Activated T-helper 2 cell treated with anti-CD3 and anti-CD28 coated beads, Interferon-gamma antibody, Interleukin-2, Interleukin-4, amounts not matched to agents 10 μg/mL and 5 μg/mL and 100 μg/mL, durations not matched to agents 14 hours and 24 hours and 36 hours (primary cell): Measurements from ENCODE around the gene BEAN1. TPM values are rescaled to one million over a fixed set of nuclear protein-coding genes. Genes with fewer than 3 reads are reported as not detected.

Experiments used
- DNase-seq: peaks from one replicate; pipeline ENCODE4 v3.0.0; 2021; ENCODE audit warnings: low spot score
- H3K27ac Mint-ChIP-seq: one replicate; pipeline ENCODE4 v1.8.0; 2021; ENCODE audit warnings: mixed read lengths
- H3K27me3 Mint-ChIP-seq: one replicate; pipeline ENCODE4 v1.8.0; 2021; ENCODE audit warnings: low read depth, mixed read lengths
- H3K36me3 Mint-ChIP-seq: one replicate; pipeline ENCODE4 v1.8.0; 2021; ENCODE audit warnings: low read depth, mixed read lengths
- H3K4me1 Mint-ChIP-seq: one replicate; pipeline ENCODE4 v1.8.0; 2021; ENCODE audit warnings: low read depth, mixed read lengths
- H3K4me3 Mint-ChIP-seq: one replicate; pipeline ENCODE4 v1.8.0; 2021; ENCODE audit warnings: low read depth, mild to moderate bottlenecking, moderate library complexity, mixed read lengths
- H3K9me3 Mint-ChIP-seq: one replicate; pipeline ENCODE4 v1.8.0; 2021; ENCODE audit warnings: mixed read lengths
- intact Hi-C: fragments of 100-400 bp; cut with micrococcal nuclease; formaldehyde crosslinking; loops from one replicate; pipeline ENCODE4 v1.15.1; 2023
- total RNA-seq: library from RNA; stranded (reverse); gene quantifications from 2 replicates; pipeline ENCODE4 v1.2.3, GENCODE V29; 2022

BEAN1 gene
- total RNA-seq, 1 donor from 2014 or later, result not detected

DNA sequence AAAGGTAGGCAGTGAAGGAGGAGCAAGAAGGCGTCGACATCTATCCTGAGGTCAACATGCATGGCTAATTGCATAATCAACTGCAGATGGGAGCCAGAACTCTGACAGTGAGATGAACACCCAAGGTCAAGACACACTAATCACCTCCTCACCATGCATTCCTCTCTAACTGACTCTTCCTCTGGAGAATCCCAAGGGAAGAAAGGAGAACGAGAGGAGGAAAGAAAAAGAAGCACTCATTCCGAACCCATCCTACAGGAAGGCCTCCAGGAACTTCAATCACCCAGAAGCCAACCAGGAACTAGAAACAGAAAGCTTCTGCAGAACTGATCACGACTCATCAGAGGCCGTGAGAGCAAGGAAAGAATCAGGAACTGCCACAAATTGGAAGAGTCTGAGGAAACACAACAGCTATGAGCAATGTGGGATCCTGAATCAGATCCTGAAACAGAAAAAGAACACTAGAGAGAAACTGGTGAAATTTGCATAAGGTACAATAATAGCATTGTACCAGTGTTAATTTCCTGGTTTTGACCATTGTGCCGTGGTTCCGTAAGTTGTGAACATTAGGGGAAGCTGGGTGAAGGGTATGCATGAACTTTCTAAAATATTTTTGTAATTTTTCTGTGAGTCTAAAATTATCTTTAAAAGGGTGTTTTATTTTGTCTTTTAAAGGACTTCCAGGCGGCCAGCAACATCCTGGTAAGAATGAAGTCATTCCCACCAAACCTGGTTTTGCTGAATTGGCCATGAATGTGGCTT lies 10.0 kb upstream of the BEAN1 start:
- Mint-ChIP-seq H3K9me3 (peaks cover 2% of the 10 kb centered on the region), H3K36me3 (no peaks in the 10 kb centered on the region), H3K27ac (no peak overlapping the region), H3K4me1 (peaks cover 4% of the 10 kb centered on the region), H3K4me3 (no peak overlapping the region), H3K27me3 (peaks cover 19% of the 10 kb centered on the region)
- no peak for DNase-seq
- intact Hi-C loops, result no loop called here

- no peak overlapping the region for H3K27ac Mint-ChIP-seq
- H3K36me3 Mint-ChIP-seq, result no peaks in the 10 kb centered on the region
- H3K9me3 Mint-ChIP-seq, result no peaks in the 10 kb centered on the region
- H3K4me3 Mint-ChIP-seq, result no peak overlapping the region
- H3K4me1 Mint-ChIP-seq, result peaks cover 4% of the 10 kb centered on the region
- intact Hi-C loops, result no loop called here
- DNase-seq, result no peak
- peaks cover 30% of the 10 kb centered on the region for H3K27me3 Mint-ChIP-seq
Measured at GRCh38 chr16:66418165-66418962, 8.7 kb upstream of the BEAN1 start.

DNA sequence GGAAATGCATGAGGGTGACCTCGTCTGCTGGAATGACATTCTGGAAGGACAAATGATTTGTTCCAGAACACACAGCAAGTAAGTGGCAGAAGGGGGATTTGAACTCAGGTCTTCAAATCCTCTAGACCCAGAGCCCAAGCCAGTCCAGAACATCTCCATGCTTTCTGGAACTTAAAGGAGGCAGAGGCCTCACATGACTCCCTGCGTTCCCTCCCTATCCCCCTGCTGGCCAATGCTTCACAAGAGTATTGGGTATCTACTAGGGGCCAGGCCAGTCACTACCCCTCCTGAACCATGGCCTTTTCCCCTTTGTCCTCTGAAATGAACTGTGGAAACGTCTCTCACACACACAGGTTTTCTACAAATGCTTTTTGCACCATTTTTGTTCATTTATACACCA lies 7.6 kb upstream of the BEAN1 start:
- H3K4me3 Mint-ChIP-seq, result no peak overlapping the region
- no peak overlapping the region for H3K27ac Mint-ChIP-seq
- H3K9me3 Mint-ChIP-seq, result no peaks in the 10 kb centered on the region

GRCh38 chr16:66420396-66420795 lies 6.7 kb upstream of the BEAN1 start:
- Mint-ChIP-seq H3K4me3 (no peak overlapping the region), H3K36me3 (no peaks in the 10 kb centered on the region), H3K4me1 (peaks cover 4% of the 10 kb centered on the region), H3K9me3 (no peaks in the 10 kb centered on the region), H3K27ac (no peak overlapping the region), H3K27me3 (peaks cover 46% of the 10 kb centered on the region)
- DNase-seq, result no peak
- intact Hi-C loops, result no loop called here

More for the DNA sequence above, 7.6 kb upstream of the BEAN1 start:
- Mint-ChIP-seq H3K36me3 (no peaks in the 10 kb centered on the region), H3K4me1 (peaks cover 4% of the 10 kb centered on the region), H3K27me3 (peaks cover 39% of the 10 kb centered on the region)
- intact Hi-C loops, result no loop called here
- DNase-seq, result no peak

DNA sequence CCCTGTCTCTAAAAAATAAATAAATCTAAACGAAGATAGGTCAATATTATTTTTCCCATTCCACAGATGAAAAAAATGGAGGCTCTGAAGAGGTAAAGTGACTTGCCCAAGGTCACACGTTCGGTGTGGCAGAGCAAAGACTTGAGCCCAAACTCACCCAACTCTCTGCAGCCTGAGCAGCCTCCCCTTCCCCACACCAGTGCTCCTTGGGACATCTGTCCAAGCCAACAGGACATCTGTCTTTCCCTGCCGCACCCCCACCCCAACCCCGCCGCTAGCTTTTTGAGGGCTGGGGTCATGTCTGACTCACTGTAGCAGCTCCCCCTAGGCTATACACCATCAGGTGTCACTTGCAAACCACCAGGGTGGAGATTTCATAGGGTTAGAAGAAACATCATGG lies 5.2 kb upstream of the BEAN1 start:
- Mint-ChIP-seq H3K9me3 (no peaks in the 10 kb centered on the region), H3K27me3 (peaks cover 55% of the 10 kb centered on the region), H3K36me3 (no peaks in the 10 kb centered on the region), H3K4me3 (no peak overlapping the region), H3K4me1 (peaks cover 4% of the 10 kb centered on the region), H3K27ac (no peak overlapping the region)
- DNase-seq, result no peak
- intact Hi-C loops, result no loop called here

DNA sequence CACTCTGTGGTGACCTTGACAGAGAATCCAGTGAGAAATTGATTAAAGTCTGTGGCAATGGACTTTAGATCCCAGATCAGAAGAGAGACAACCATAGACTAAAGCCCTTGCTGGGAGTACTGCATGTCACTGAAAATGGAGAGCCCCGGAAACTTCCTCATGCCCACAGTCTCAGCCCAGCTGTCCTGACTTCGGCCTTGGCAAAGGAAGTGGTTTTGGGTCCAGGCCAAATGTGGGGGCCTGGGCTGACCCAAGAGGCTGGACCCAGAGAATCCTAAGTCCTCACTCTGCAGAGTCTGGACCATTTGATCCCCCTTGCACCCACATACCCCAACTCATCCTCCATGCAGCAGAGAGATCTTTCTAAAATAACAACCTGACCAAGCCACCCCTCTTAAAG lies 4.7 kb upstream of the BEAN1 start:
- Mint-ChIP-seq H3K9me3 (no peaks in the 10 kb centered on the region), H3K27me3 (peaks cover 55% of the 10 kb centered on the region), H3K4me3 (no peak overlapping the region), H3K36me3 (no peaks in the 10 kb centered on the region), H3K27ac (no peak overlapping the region), H3K4me1 (peaks cover 4% of the 10 kb centered on the region)
- no peak for DNase-seq
- intact Hi-C loops, result no loop called here

- no peaks in the 10 kb centered on the region for H3K9me3 Mint-ChIP-seq
- H3K4me3 Mint-ChIP-seq, result no peak overlapping the region
- intact Hi-C loops, result no loop called here
- H3K36me3 Mint-ChIP-seq, result no peaks in the 10 kb centered on the region
- peaks cover 60% of the 10 kb centered on the region for H3K27me3 Mint-ChIP-seq
- DNase-seq, result no peak
- no peak overlapping the region for H3K27ac Mint-ChIP-seq
- peaks cover 1% of the 10 kb centered on the region for H3K4me1 Mint-ChIP-seq
Measured at GRCh38 chr16:66423177-66423576, 3.9 kb upstream of the BEAN1 start.

- no peak for DNase-seq
- Mint-ChIP-seq H3K27ac (no peak overlapping the region), H3K4me1 (no peaks in the 10 kb centered on the region), H3K36me3 (no peaks in the 10 kb centered on the region), H3K4me3 (no peak overlapping the region), H3K27me3 (peaks cover 79% of the 10 kb centered on the region), H3K9me3 (no peaks in the 10 kb centered on the region)
- intact Hi-C loops, result no loop called here
Measured at GRCh38 chr16:66425651-66426050, 1.4 kb upstream of the BEAN1 start.

DNA sequence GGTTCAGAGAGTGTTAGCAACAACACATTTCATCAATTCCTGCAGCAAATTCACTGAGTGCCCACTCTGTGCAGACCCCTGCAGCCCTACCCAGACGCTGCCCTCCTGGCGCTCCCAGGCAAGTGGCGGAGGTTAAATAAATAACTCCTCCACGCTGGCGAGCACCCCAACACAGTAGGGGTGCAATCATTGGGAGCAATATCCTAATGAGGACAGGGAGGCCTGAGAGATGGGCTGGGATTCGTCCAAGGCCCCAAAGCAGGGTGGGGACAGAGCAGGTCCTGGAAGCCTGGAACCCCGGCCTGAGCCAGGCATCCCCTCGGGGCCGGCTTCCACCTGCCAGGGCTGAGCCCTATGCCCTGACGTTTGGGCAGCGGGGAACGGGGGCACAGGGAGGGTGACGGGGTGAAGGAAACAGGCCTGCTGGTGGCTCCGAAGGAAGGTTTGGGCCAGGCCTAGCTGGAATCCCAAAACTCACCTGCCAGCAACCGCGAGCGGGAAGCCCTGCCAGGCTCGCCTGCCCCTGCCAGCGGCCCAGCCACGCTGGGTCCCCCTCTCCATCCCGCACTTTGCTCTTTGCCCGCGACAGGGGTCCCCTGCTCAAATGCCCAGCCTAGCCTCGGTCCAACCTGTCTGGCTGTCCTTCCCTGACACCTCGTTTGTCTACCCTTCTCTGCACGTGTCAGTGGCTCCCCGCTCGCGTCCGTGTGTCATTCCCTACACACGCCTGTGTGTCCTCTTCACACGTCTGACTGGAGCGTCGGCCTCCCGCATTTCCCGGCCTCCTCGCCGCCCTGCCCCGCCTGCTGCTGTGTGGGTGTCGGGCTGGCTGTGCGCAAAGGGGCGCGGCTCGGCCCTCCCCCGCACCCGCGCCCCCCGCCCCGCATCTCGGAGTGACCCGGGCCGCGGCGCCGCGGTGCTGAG lies 721 bp upstream of the BEAN1 start:
- no peaks in the 10 kb centered on the region for H3K36me3 Mint-ChIP-seq
- intact Hi-C loops, result no loop called here
- no peak overlapping the region for H3K4me3 Mint-ChIP-seq
- H3K4me1 Mint-ChIP-seq, result no peaks in the 10 kb centered on the region
- no peaks in the 10 kb centered on the region for H3K9me3 Mint-ChIP-seq
- H3K27me3 Mint-ChIP-seq, result peaks cover 77% of the 10 kb centered on the region
- DNase-seq, result no peak
- H3K27ac Mint-ChIP-seq, result no peak overlapping the region

- H3K9me3 Mint-ChIP-seq, result no peaks in the 10 kb centered on the region
- H3K27me3 Mint-ChIP-seq, result peaks cover 82% of the 10 kb centered on the region
- no peak overlapping the region for H3K4me3 Mint-ChIP-seq
- intact Hi-C loops, result no loop called here
- H3K27ac Mint-ChIP-seq, result no peak overlapping the region
- H3K4me1 Mint-ChIP-seq, result no peaks in the 10 kb centered on the region
- DNase-seq, result no peak
- H3K36me3 Mint-ChIP-seq, result no peaks in the 10 kb centered on the region
Measured at GRCh38 chr16:66427871-66428681, 981 bp downstream of the BEAN1 start.

DNA sequence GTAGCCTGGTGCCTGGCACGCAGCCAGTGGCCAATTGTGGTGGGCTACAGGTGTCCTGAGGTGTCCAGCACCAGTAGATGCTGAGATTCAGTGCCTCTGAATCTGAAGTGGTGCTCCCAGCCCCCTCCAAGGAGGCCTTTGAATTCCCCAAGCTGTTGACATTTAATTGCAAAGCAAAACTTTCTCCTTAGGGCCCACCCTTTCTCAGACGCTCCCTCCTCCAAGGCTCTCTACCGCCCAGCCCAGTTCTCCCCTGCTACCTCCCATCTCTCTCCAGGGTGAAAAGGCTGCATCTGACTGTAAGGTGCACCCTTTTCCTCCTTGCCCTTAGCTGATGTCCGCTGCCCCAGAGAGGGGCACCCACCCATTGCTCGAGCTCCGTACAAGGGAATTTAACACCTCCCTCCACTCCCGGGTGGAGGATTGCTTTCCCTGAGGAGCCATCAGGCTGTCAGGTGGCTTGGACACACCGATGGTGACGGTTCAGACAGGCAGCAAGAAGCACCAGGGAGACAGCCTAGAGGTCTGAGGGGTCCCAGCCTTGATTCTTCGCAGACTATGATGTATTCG lies 1.7 kb downstream of the BEAN1 start:
- Mint-ChIP-seq H3K9me3 (no peaks in the 10 kb centered on the region), H3K4me3 (no peak overlapping the region), H3K27ac (no peak overlapping the region), H3K27me3 (peaks cover 75% of the 10 kb centered on the region), H3K36me3 (no peaks in the 10 kb centered on the region), H3K4me1 (no peaks in the 10 kb centered on the region)
- intact Hi-C loops, result no loop called here
- DNase-seq, result no peak
